Gastrocnemius medialis (tissue), 4 donors: ENCODE results near the gene SIGLEC9. TPM values are rescaled to one million over a fixed set of nuclear protein-coding genes. Genes with fewer than 3 reads are reported as not detected.

Source experiments
- ATAC-seq, 2 donors: fragments of 150-250 bp; one replicate each; pipeline ENCODE4 v1.9.1; 2016
- DNase-seq, 2 donors: peaks; one replicate each; pipeline ENCODE4 v3.0.0-alpha.2; 2019
- H3K27ac ChIP-seq, 4 donors: fragments of 200-600 bp; sonication (generic); 1 replicate in 1 of 4; 2 replicates in 3 of 4; pipeline ENCODE4 v1.5.1; 2016 to 2018; ENCODE audit warnings: mild to moderate bottlenecking in 2 of 4, moderate library complexity in 1 of 4
- H3K27me3 ChIP-seq, 3 donors: fragments of 200-600 bp; sonication (generic) in 2 of 3; 1 replicate in 1 of 3; 2 replicates in 2 of 3; pipeline versions ENCODE4 v1.5.1 to v1.6.0; 2016 to 2019; ENCODE audit warnings: mild to moderate bottlenecking in 1 of 3, moderate library complexity in 1 of 3
- H3K36me3 ChIP-seq, 2 donors: fragments of 200-600 bp; sonication (generic) in 1 of 2; one replicate each; pipeline ENCODE4 v1.5.1; 2017 to 2018
- H3K4me1 ChIP-seq, 2 donors: fragments of 200-600 bp; sonication (generic) in 1 of 2; one replicate each; pipeline ENCODE4 v1.5.1; 2016 to 2017; ENCODE audit warnings: mild to moderate bottlenecking in 2 of 2
- H3K4me3 ChIP-seq, 4 donors: fragments of 200-600 bp; sonication (generic) in 3 of 4; 1 replicate in 1 of 4; 2 replicates in 3 of 4; pipeline ENCODE4 v1.5.1; 2016 to 2019; ENCODE audit warnings: mild to moderate bottlenecking in 2 of 4
- H3K9me3 ChIP-seq, 3 donors: fragments of 200-600 bp; sonication (generic) in 2 of 3; 1 replicate in 1 of 3; 2 replicates in 2 of 3; pipeline ENCODE4 v1.5.1; 2016 to 2019
- POLR2A ChIP-seq, 2 donors: fragments of 450-650 bp; IDR thresholded peaks; one replicate each; pipeline ENCODE4 v1.6.1; 2017; ENCODE audit warnings: antibody characterized with exemption in 2 of 2, mild to moderate bottlenecking in 2 of 2, moderate library complexity in 2 of 2
- in situ Hi-C, 4 donors: fragments of 200-750 bp; cut with MboI; loops; one replicate each; pipeline versions ENCODE4 v1.15.0 to v1.8.0; 2017; ENCODE audit warnings: low sequenced_read_pairs in 4 of 4
- intact Hi-C: fragments of 100-400 bp; cut with DNase I; formaldehyde crosslinking; loops from one replicate; pipeline ENCODE4 v1.15.1; 2023; ENCODE audit warnings: low total_unique reads
- total RNA-seq, 4 donors: library from RNA; depleted of rRNA; stranded (reverse); fragments of >200 nt; gene quantifications; one replicate each; pipeline versions ENCODE4 v1.1.0 to v1.2.3, GENCODE V29; 2016
- TF ChIP-seq, protein P1 (sequence below), 5 experiments: fragments of 450-650 bp in 3 of 5; fragments of 200-600 bp in 2 of 5; sonication (generic) in 2 of 5; IDR thresholded peaks in 4 of 5; conservative IDR thresholded peaks in 1 of 5; 1 replicate in 4 of 5; 2 replicates in 1 of 5; pipeline ENCODE4 v1.5.1; 2016 to 2019; ENCODE audit warnings: antibody characterized with exemption in 5 of 5, mild to moderate bottlenecking in 3 of 5, moderate library complexity in 3 of 5

Gene SIGLEC9
- total RNA-seq, 4 donors from 2014 or later = 0.72 to 1.4 (median 1.0) TPM; not detected in 1

DNA sequence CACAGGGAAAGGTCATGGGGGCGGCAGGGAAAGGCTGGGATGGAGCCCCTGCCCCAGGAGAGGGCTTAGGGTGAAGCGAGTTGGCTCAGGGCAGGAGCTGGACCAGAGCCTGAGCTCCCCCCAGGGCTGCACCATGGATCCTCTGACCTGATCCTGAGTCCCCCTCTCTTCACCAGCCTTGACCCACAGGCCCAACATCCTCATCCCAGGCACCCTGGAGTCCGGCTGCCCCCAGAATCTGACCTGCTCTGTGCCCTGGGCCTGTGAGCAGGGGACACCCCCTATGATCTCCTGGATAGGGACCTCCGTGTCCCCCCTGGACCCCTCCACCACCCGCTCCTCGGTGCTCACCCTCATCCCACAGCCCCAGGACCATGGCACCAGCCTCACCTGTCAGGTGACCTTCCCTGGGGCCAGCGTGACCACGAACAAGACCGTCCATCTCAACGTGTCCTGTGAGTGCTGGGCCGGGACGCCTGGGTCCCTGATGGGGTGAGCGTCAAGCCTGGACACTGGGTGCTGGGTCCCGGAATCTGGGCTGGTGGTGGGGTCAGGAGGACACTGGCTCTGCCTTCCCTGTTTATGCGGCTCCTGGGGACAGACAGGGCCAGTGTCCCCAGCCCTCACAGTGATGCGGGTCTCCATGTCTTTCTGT is 842 bp downstream of the SIGLEC9 start:
- Histone ChIP-seq H3K9me3 (no peaks in the 10 kb centered on the region), H3K27ac (peak overlapping the region in 1 of 4 donors; percentile 10), H3K36me3 (no peaks in the 10 kb centered on the region), H3K4me1 (no peaks in the 10 kb centered on the region), H3K4me3 (peak overlapping the region in 2 of 4 donors; percentile 2 to 21), H3K27me3 (no peaks in the 10 kb centered on the region)
- ATAC-seq = no peak
- intact Hi-C loops = no loop called here
- TF ChIP-seq, protein P1, sequence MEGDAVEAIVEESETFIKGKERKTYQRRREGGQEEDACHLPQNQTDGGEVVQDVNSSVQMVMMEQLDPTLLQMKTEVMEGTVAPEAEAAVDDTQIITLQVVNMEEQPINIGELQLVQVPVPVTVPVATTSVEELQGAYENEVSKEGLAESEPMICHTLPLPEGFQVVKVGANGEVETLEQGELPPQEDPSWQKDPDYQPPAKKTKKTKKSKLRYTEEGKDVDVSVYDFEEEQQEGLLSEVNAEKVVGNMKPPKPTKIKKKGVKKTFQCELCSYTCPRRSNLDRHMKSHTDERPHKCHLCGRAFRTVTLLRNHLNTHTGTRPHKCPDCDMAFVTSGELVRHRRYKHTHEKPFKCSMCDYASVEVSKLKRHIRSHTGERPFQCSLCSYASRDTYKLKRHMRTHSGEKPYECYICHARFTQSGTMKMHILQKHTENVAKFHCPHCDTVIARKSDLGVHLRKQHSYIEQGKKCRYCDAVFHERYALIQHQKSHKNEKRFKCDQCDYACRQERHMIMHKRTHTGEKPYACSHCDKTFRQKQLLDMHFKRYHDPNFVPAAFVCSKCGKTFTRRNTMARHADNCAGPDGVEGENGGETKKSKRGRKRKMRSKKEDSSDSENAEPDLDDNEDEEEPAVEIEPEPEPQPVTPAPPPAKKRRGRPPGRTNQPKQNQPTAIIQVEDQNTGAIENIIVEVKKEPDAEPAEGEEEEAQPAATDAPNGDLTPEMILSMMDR (IDR thresholded peaks at IDR 0.05 in 4 of 5, conservative IDR thresholded peaks at IDR 0.05 in 1 of 5) = no peak
- TF ChIP-seq POLR2A (IDR thresholded peaks at IDR 0.05) = no peak
- no peak for DNase-seq
- in situ Hi-C loops = no loop called here

DNA sequence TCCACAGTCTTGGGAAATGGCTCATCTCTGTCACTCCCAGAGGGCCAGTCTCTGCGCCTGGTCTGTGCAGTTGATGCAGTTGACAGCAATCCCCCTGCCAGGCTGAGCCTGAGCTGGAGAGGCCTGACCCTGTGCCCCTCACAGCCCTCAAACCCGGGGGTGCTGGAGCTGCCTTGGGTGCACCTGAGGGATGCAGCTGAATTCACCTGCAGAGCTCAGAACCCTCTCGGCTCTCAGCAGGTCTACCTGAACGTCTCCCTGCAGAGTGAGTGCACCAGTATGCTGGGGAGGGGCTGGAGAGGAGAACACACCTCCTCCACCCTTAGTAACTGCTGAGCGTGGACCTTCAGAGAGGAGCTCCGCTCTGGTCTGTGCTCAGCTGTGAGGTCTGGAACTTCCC is 2.3 kb downstream of the SIGLEC9 start:
- Histone ChIP-seq H3K27me3 (no peaks in the 10 kb centered on the region), H3K4me1 (no peaks in the 10 kb centered on the region), H3K4me3 (no peak overlapping the region), H3K36me3 (no peaks in the 10 kb centered on the region), H3K9me3 (no peaks in the 10 kb centered on the region), H3K27ac (no peak overlapping the region)
- DNase-seq = no peak
- intact Hi-C loops (no loop called here), in situ Hi-C loops (no loop called here)
- ATAC-seq = no peak
- no peak for TF ChIP-seq POLR2A (IDR thresholded peaks at IDR 0.05)
- TF ChIP-seq, protein P1 (IDR thresholded peaks at IDR 0.05 in 4 of 5, conservative IDR thresholded peaks at IDR 0.05 in 1 of 5) = no peak

DNA sequence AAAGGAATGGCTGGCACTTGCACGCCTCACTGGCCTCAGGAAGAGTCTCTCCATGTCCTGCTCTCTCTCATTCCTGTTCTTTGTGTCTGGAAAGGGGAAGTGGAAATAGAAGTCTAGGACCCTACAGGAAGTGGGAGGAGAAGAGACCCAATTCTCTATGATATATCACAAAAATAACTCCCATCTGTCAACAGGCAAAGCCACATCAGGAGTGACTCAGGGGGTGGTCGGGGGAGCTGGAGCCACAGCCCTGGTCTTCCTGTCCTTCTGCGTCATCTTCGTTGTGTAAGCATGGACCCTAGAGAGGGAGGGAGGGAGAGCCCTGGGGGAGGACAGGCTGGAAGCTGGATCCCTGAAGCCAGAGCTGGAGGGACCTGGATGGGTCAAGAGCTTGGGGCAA is 3.0 kb downstream of the SIGLEC9 start:
- no peak overlapping the region for H3K27ac ChIP-seq

DNA sequence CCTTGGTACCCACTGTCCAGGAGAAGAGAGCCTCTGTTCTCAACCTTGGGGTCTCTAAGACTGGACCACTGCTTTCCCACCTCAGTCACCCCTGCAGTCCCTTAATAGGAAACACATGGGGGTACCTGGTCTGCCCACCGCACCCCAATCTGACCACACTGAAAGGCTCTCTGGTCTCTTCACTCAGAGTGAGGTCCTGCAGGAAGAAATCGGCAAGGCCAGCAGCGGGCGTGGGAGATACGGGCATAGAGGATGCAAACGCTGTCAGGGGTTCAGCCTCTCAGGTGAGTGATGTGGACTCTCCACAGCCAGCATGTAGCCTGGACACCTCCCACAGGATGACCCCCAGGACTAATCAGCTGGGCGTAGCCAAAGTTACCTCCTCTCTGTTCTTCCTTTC is 3.5 kb downstream of the SIGLEC9 start:
- ATAC-seq (no peak), DNase-seq (no peak)
- no peak overlapping the region for H3K4me3 ChIP-seq
- TF ChIP-seq, protein P1 (IDR thresholded peaks at IDR 0.05 in 4 of 5, conservative IDR thresholded peaks at IDR 0.05 in 1 of 5) = no peak
- TF ChIP-seq POLR2A (IDR thresholded peaks at IDR 0.05) = no peak
- H3K4me1 ChIP-seq = no peaks in the 10 kb centered on the region
- H3K9me3 ChIP-seq = no peaks in the 10 kb centered on the region
- H3K36me3 ChIP-seq = no peaks in the 10 kb centered on the region
- intact Hi-C loops = no loop called here
- in situ Hi-C loops = no loop called here
- H3K27ac ChIP-seq = no peak overlapping the region
- H3K27me3 ChIP-seq = no peaks in the 10 kb centered on the region

More for the DNA sequence above, 3.0 kb downstream of the SIGLEC9 start:
- intact Hi-C loops = no loop called here
- no peaks in the 10 kb centered on the region for H3K9me3 ChIP-seq
- peak; percentile 17 to 39 for TF ChIP-seq POLR2A (IDR thresholded peaks at IDR 0.05)
- TF ChIP-seq, protein P1 (IDR thresholded peaks at IDR 0.05 in 4 of 5, conservative IDR thresholded peaks at IDR 0.05 in 1 of 5) = no peak
- H3K27me3 ChIP-seq = no peaks in the 10 kb centered on the region
- no peaks in the 10 kb centered on the region for H3K36me3 ChIP-seq
- ATAC-seq = no peak
- no peaks in the 10 kb centered on the region for H3K4me1 ChIP-seq
- in situ Hi-C loops = no loop called here
- peak in 1 of 2 donors; percentile 23 for DNase-seq
- H3K4me3 ChIP-seq = no peak overlapping the region

GRCh38 chr19:51129716-51130115 is 5.0 kb downstream of the SIGLEC9 start:
- Histone ChIP-seq H3K9me3 (no peaks in the 10 kb centered on the region), H3K36me3 (no peaks in the 10 kb centered on the region), H3K27ac (no peak overlapping the region), H3K4me1 (no peaks in the 10 kb centered on the region), H3K27me3 (no peaks in the 10 kb centered on the region), H3K4me3 (no peak overlapping the region)
- intact Hi-C loops (no loop called here), in situ Hi-C loops (no loop called here)
- ATAC-seq = no peak
- TF ChIP-seq POLR2A (IDR thresholded peaks at IDR 0.05) = no peak
- TF ChIP-seq, protein P1 (IDR thresholded peaks at IDR 0.05 in 4 of 5, conservative IDR thresholded peaks at IDR 0.05 in 1 of 5) = no peak
- DNase-seq = no peak
